ENCODE data around the gene H1-8. TPM values are rescaled to one million over a fixed set of nuclear protein-coding genes. Genes with fewer than 3 reads are reported as not detected.

H1-8 gene
- total RNA-seq, 6 donors from 2014 or later = not detected

GRCh38 chr3:129548104-129548965 lies 5.4 kb downstream of the H1-8 start:
- 84 to 86% methylated on average over 16 to 19 of the region's 19 CpGs for WGBS, 2 donors
- peaks cover 0 to 8% (median 5%) of the 10 kb centered on the region in 4 donors for H3K4me1 ChIP-seq

GRCh38 chr3:129549006-129549800 lies 6.2 kb downstream of the H1-8 start:
- Histone ChIP-seq H3K4me1 (peaks cover 6 to 16% (median 12%) of the 10 kb centered on the region in 4 donors), H3K4me3 (no peak overlapping the region), H3K27ac (no peak overlapping the region), H3K36me3 (no peaks in the 10 kb centered on the region), H3K27me3 (no peaks in the 10 kb centered on the region), H3K9me3 (no peaks in the 10 kb centered on the region)
- 83 to 89% methylated on average over 14 to 18 of the region's 18 CpGs for WGBS, 2 donors
- TF ChIP-seq POLR2A (IDR thresholded peaks at IDR 0.05) (no peak), CTCF (IDR thresholded peaks at IDR 0.05) (no peak), POLR2AphosphoS5 (IDR thresholded peaks at IDR 0.05) (no peak), EP300 (IDR thresholded peaks at IDR 0.05) (no peak)
- peak in 1 of 2 donors; percentile 52 for DNase-seq
- no peak for ATAC-seq (ENCODE audit: low FRiP score in 2 of 2)

More at GRCh38 chr3:129548104-129548965, 5.4 kb downstream of the H1-8 start:
- TF ChIP-seq POLR2AphosphoS5 (IDR thresholded peaks at IDR 0.05) (no peak), EP300 (IDR thresholded peaks at IDR 0.05) (no peak), CTCF (IDR thresholded peaks at IDR 0.05) (no peak), POLR2A (IDR thresholded peaks at IDR 0.05) (no peak)
- Histone ChIP-seq H3K27me3 (no peaks in the 10 kb centered on the region), H3K4me3 (no peak overlapping the region), H3K27ac (no peak overlapping the region), H3K9me3 (no peaks in the 10 kb centered on the region), H3K36me3 (no peaks in the 10 kb centered on the region)
- ATAC-seq (ENCODE audit: low FRiP score in 2 of 2) = no peak
- no peak for DNase-seq

GRCh38 chr3:129549805-129550204 lies 6.8 kb downstream of the H1-8 start:
- ATAC-seq (ENCODE audit: low FRiP score in 2 of 2) (no peak), DNase-seq (no peak)
- Histone ChIP-seq H3K9me3 (no peaks in the 10 kb centered on the region), H3K36me3 (no peaks in the 10 kb centered on the region), H3K4me3 (no peak overlapping the region), H3K4me1 (peaks cover 12 to 22% (median 18%) of the 10 kb centered on the region in 4 donors), H3K27ac (no peak overlapping the region), H3K27me3 (no peaks in the 10 kb centered on the region)
- 85 to 89% methylated on average over 3 of the region's 3 CpGs for WGBS, 2 donors
- TF ChIP-seq EP300 (IDR thresholded peaks at IDR 0.05) (no peak), POLR2A (IDR thresholded peaks at IDR 0.05) (no peak), CTCF (IDR thresholded peaks at IDR 0.05) (no peak), POLR2AphosphoS5 (IDR thresholded peaks at IDR 0.05) (no peak)

GRCh38 chr3:129552287-129553050 lies 9.5 kb downstream of the H1-8 start:
- no peaks in the 10 kb centered on the region for H3K27me3 ChIP-seq
- H3K9me3 ChIP-seq = no peaks in the 10 kb centered on the region
- no peak for TF ChIP-seq POLR2A (IDR thresholded peaks at IDR 0.05)
- DNase-seq (no peak), ATAC-seq (ENCODE audit: low FRiP score in 2 of 2) (no peak)
- no peak overlapping the region for H3K4me3 ChIP-seq
- peak overlapping the region in 1 of 4 donors; percentile 18 for H3K27ac ChIP-seq
- peaks cover 21 to 35% (median 29%) of the 10 kb centered on the region in 4 donors for H3K4me1 ChIP-seq
- peaks cover 0 to 25% (median 22%) of the 10 kb centered on the region in 4 donors for H3K36me3 ChIP-seq
- WGBS, 2 donors = 73% methylated on average over 9 to 10 of the region's 10 CpGs

Data from upper lobe of left lung (tissue), 6 donors.